IMR-90 (cell line): ENCODE results near the gene DNAH6. TPM values are rescaled to one million over a fixed set of nuclear protein-coding genes. Genes with fewer than 3 reads are reported as not detected.

Experiments
- ATAC-seq: fragments of 200-7000 bp; cut with Tn5 transposase; 2 replicates; pipeline ENCODE4 v1.9.1; 2020; ENCODE audit warnings: low read depth, mild to moderate bottlenecking, moderate library complexity
- BruUV-seq: library from RNA; stranded (reverse); fragments of 400-500 nt; replicated peaks from 2 replicates; lab custom pipeline; 2021; lab: Mats Ljungman, UMichigan
- CTCF ChIA-PET: fragments of 300-600 bp; formaldehyde crosslinking; extraction: SDS; loops from one replicate; lab custom pipeline; 2021; ENCODE audit warnings: antibody characterized with exemption; lab: Yijun Ruan, JAX
- POLR2A ChIA-PET: fragments of 300-600 bp; sonication (Branson Sonifier 250); formaldehyde crosslinking; loops from one replicate; lab custom pipeline; 2022; ENCODE audit warnings: antibody characterized with exemption; ENCODE audit not compliant: unreplicated experiment; lab: Charles Lee
- DNase-seq: peaks from one replicate; pipeline ENCODE4 v3.0.0; 2013
- H2AFZ ChIP-seq: replicated peaks from 2 replicates; pipeline ENCODE3; 2013; ENCODE audit warnings: low read length, mild to moderate bottlenecking; ENCODE audit not compliant: poor library complexity
- H2AK5ac ChIP-seq: 2 replicates; pipeline ENCODE4 v1.6.1; 2013; ENCODE audit warnings: low read depth, low read length, inconsistent platforms
- H2AK9ac ChIP-seq: replicated peaks from 2 replicates; pipeline ENCODE3; 2013; ENCODE audit warnings: mild to moderate bottlenecking, low read depth, low read length, moderate library complexity; ENCODE audit not compliant: poor library complexity
- H2BK120ac ChIP-seq: 2 replicates; pipeline ENCODE4 v1.6.1; 2013; ENCODE audit warnings: low read depth, low read length, inconsistent platforms
- H2BK15ac ChIP-seq: 3 replicates; pipeline ENCODE4 v1.6.1; 2013; ENCODE audit warnings: low read depth, low read length, inconsistent platforms
- H2BK20ac ChIP-seq: 2 replicates; pipeline ENCODE4 v1.6.1; 2013; ENCODE audit warnings: low read depth, mild to moderate bottlenecking, inconsistent platforms, low read length, moderate library complexity
- H2BK5ac ChIP-seq: 2 replicates; pipeline ENCODE4 v1.6.1; 2013; ENCODE audit warnings: mild to moderate bottlenecking, low read depth, low read length, inconsistent platforms; ENCODE audit not compliant: poor library complexity, severe bottlenecking
- H3K14ac ChIP-seq: replicated peaks from 2 replicates; pipeline ENCODE4 v1.6.1; 2013; ENCODE audit warnings: low read depth, low read length, inconsistent platforms
- H3K18ac ChIP-seq: 2 replicates; pipeline ENCODE4 v1.6.1; 2013; ENCODE audit warnings: low read depth, low read length, control low read depth
- H3K23ac ChIP-seq: 2 replicates; pipeline ENCODE4 v1.6.1; 2013; ENCODE audit warnings: low read depth, low read length, inconsistent platforms
- H3K27ac ChIP-seq: 2 replicates; pipeline ENCODE4 v1.5.1; 2013; ENCODE audit warnings: mild to moderate bottlenecking, control low read depth, low read length; ENCODE audit not compliant: insufficient read depth
- H3K27me3 ChIP-seq: 2 replicates; pipeline ENCODE4 v1.6.1; 2013; ENCODE audit warnings: low read length; ENCODE audit not compliant: control insufficient read depth, insufficient read depth
- H3K36me3 ChIP-seq: 2 replicates; pipeline ENCODE4 v1.6.1; 2013; ENCODE audit warnings: low read length, mixed read lengths; ENCODE audit not compliant: control insufficient read depth, insufficient read depth
- H3K4ac ChIP-seq: 2 replicates; pipeline ENCODE4 v1.6.1; 2013; ENCODE audit warnings: low read depth, low read length, inconsistent platforms
- H3K4me1 ChIP-seq: 2 replicates; pipeline ENCODE4 v1.6.1; 2013; ENCODE audit warnings: low read length, mixed read lengths; ENCODE audit not compliant: control insufficient read depth, insufficient read depth
- H3K4me2 ChIP-seq: 2 replicates; pipeline ENCODE4 v1.6.1; 2013; ENCODE audit warnings: low read depth, mild to moderate bottlenecking, control low read depth, low read length, moderate library complexity
- H3K4me3 ChIP-seq: 2 replicates; pipeline ENCODE4 v1.5.1; 2013; ENCODE audit warnings: low read depth, mild to moderate bottlenecking, control low read depth, low read length, moderate library complexity; ENCODE audit not compliant: insufficient read depth
- H3K56ac ChIP-seq: 2 replicates; pipeline ENCODE4 v1.6.1; 2013; ENCODE audit warnings: low read length, inconsistent platforms; ENCODE audit not compliant: insufficient read depth; ENCODE audit errors: extremely low read depth
- H3K79me1 ChIP-seq, 2 experiments: 2 replicates each; pipeline ENCODE4 v1.6.1; 2013; ENCODE audit warnings: low read length in 2 of 2, inconsistent platforms in 1 of 2, low read depth in 1 of 2
- H3K9ac ChIP-seq: 2 replicates; pipeline ENCODE4 v1.6.1; 2013; ENCODE audit warnings: low read depth, low read length, control low read depth
- H3K9me1 ChIP-seq: 2 replicates; pipeline ENCODE4 v1.6.1; 2013; ENCODE audit warnings: low read length, inconsistent platforms; ENCODE audit not compliant: insufficient read depth
- H3K9me3 ChIP-seq: 2 replicates; pipeline ENCODE4 v1.6.1; 2013; ENCODE audit warnings: low read length; ENCODE audit not compliant: control insufficient read depth, insufficient read depth
- H4K20me1 ChIP-seq: 2 replicates; pipeline ENCODE4 v1.6.1; 2013; ENCODE audit warnings: low read length, inconsistent platforms; ENCODE audit not compliant: insufficient read depth
- H4K5ac ChIP-seq: 2 replicates; pipeline ENCODE4 v1.6.1; 2013; ENCODE audit warnings: mild to moderate bottlenecking, low read depth, low read length, control low read depth
- H4K8ac ChIP-seq, 2 experiments: 2 replicates each; pipeline ENCODE4 v1.6.1; 2013; ENCODE audit warnings: low read depth in 2 of 2, low read length in 2 of 2, control low read depth in 1 of 2, inconsistent platforms in 1 of 2
- H4K91ac ChIP-seq: 2 replicates; pipeline ENCODE4 v1.6.1; 2013; ENCODE audit warnings: low read depth, low read length, inconsistent platforms; ENCODE audit not compliant: insufficient read depth
- BHLHE40 ChIP-seq: fragments of 150-350 bp; IDR thresholded peaks from 2 replicates; pipeline ENCODE4 v1.6.1; 2016; ENCODE audit warnings: mild to moderate bottlenecking, low read depth, low read length
- CEBPB ChIP-seq: IDR thresholded peaks from 2 replicates; pipeline ENCODE4 v1.6.1; 2012; ENCODE audit warnings: low read depth, low read length, improper control_type of control experiment
- CHD1 ChIP-seq: IDR thresholded peaks from 2 replicates; pipeline ENCODE4 v1.6.1; 2012; ENCODE audit warnings: low read depth, low read length, improper control_type of control experiment
- CTCF ChIP-seq: conservative IDR thresholded peaks from 2 replicates; pipeline ENCODE4 v1.5.1; 2012; ENCODE audit warnings: mild to moderate bottlenecking, low read depth, low read length, improper control_type of control experiment
- ELK1 ChIP-seq: fragments of 150-350 bp; IDR thresholded peaks from 2 replicates; pipeline ENCODE4 v1.6.1; 2016; ENCODE audit warnings: low read depth, mild to moderate bottlenecking, low read length, moderate library complexity, borderline replicate concordance
- FOS ChIP-seq: fragments of 150-350 bp; IDR thresholded peaks from 2 replicates; pipeline ENCODE4 v1.6.1; 2016; ENCODE audit warnings: low read depth, low read length
- MAFK ChIP-seq: IDR thresholded peaks from 2 replicates; pipeline ENCODE4 v1.6.1; 2012; ENCODE audit warnings: low read depth, low read length, improper control_type of control experiment
- MAZ ChIP-seq: IDR thresholded peaks from 2 replicates; pipeline ENCODE4 v1.6.1; 2012; ENCODE audit warnings: low read depth, mild to moderate bottlenecking, low read length, improper control_type of control experiment, moderate library complexity, borderline replicate concordance
- MXI1 ChIP-seq: IDR thresholded peaks from 2 replicates; pipeline ENCODE4 v1.6.1; 2012; ENCODE audit warnings: low read depth, mild to moderate bottlenecking, low read length, moderate library complexity, borderline replicate concordance
- NFE2L2 ChIP-seq: fragments of 150-350 bp; IDR thresholded peaks from 2 replicates; pipeline ENCODE4 v1.6.1; 2016; ENCODE audit warnings: low read depth, mild to moderate bottlenecking, low read length
- POLR2A ChIP-seq: IDR thresholded peaks from 2 replicates; pipeline ENCODE4 v1.6.1; 2012; ENCODE audit warnings: mild to moderate bottlenecking, low read depth, low read length
- RAD21 ChIP-seq: IDR thresholded peaks from 2 replicates; pipeline ENCODE4 v1.6.1; 2012; ENCODE audit warnings: low read length, improper control_type of control experiment
- RCOR1 ChIP-seq: IDR thresholded peaks from 2 replicates; pipeline ENCODE4 v1.6.1; 2012; ENCODE audit warnings: mild to moderate bottlenecking, low read length, improper control_type of control experiment; ENCODE audit not compliant: insufficient replicate concordance
- RFX5 ChIP-seq: IDR thresholded peaks from 2 replicates; pipeline ENCODE4 v1.8.0; 2012; ENCODE audit warnings: low read depth, mild to moderate bottlenecking, low read length, moderate library complexity
- SMC3 ChIP-seq: fragments of 150-350 bp; IDR thresholded peaks from 2 replicates; pipeline ENCODE4 v1.6.1; 2016; ENCODE audit warnings: low read depth, mild to moderate bottlenecking, antibody characterized with exemption, low read length, moderate library complexity
- USF2 ChIP-seq: fragments of 150-350 bp; IDR thresholded peaks from 2 replicates; pipeline ENCODE4 v1.6.1; 2017; ENCODE audit warnings: mild to moderate bottlenecking, antibody characterized with exemption, low read length, low read depth
- WGBS, 2 experiments: methylation state at CpG; one replicate each; pipeline versions ENCODE4 v1.1.5 to v1.1.7; 2013; ENCODE audit warnings: missing lambda C conversion rate in 2 of 2; ENCODE audit not compliant: insufficient read length in 1 of 2; ENCODE audit errors: extremely low coverage in 2 of 2; 5-methylcytosine and 5-hydroxymethylcytosine counted together
- dilution Hi-C: fragments of 300-500 bp; cut with HindIII; formaldehyde crosslinking; loops from one replicate; pipeline ENCODE4 v1.14.3; 2018; ENCODE audit warnings: low sequenced_read_pairs; ENCODE audit not compliant: unreplicated experiment
- in situ Hi-C: fragments of 300-500 bp; cut with MboI; formaldehyde crosslinking; loops from 3 replicates; pipeline ENCODE4 v1.14.3; 2019; ENCODE audit warnings: low sequenced_read_pairs, inconsistent platforms, mixed read lengths
- intact Hi-C: fragments of 100-400 bp; cut with micrococcal nuclease; formaldehyde crosslinking; loops from 2 replicates; pipeline ENCODE4 v1.10.0; 2022
- polyA plus RNA-seq, 3 experiments: library from polyadenylated mRNA; depleted of rRNA; stranded (reverse); fragments of >200 nt; gene quantifications; 2 replicates each; pipeline ENCODE4 v1.2.3, GENCODE V29; 2012; ENCODE audit warnings: low replicate concordance in 1 of 3
- total RNA-seq: library from RNA; depleted of rRNA; stranded (reverse); fragments of >200 nt; gene quantifications from 2 replicates; pipeline ENCODE4 v1.2.3, GENCODE V29; 2012

DNAH6 gene
- total and polyA plus RNA-seq, 2 of the 4 experiments (the other 2 are of a cell fraction): under 0.01 to 0.07 TPM

DNA sequence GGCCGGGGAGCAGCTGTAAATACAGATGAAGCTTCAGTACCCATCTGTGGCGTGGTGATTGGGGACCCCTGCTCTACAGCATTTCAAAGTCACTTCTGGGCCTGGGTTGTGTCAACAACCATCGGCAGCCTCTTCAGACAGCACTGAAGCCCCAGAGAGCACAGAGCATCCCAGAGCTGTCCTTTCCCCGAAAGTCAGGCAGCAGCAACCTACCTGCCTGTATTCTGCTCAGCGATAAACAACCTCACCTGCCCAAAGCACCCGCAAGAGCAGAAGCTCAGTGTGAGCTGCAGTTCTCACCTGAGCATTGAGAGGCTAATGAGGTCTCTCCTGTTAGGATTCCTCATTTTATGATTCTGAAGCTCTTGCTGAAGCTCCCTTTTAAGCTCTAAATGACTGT lies 345.2 kb downstream of the DNAH6 start:
- Histone ChIP-seq H3K14ac (no peak overlapping the region), H3K4me3 (no peak overlapping the region), H3K56ac (no peak overlapping the region), H2AK5ac (no peak overlapping the region), H3K9me3 (no peaks in the 10 kb centered on the region), H4K8ac (no peak overlapping the region), H3K4ac (no peak overlapping the region), H3K4me1 (peaks cover 2% of the 10 kb centered on the region), H3K27ac (no peak overlapping the region), H2BK20ac (no peak overlapping the region), H3K18ac (no peak overlapping the region), H3K9ac (no peak overlapping the region), H3K79me1 (peaks cover 27 to 30% of the 10 kb centered on the region in 2 experiments), H2BK5ac (no peak overlapping the region), H2BK120ac (no peak overlapping the region), H2AFZ (no peak overlapping the region), H3K9me1 (no peaks in the 10 kb centered on the region), H2BK15ac (no peak overlapping the region), H3K36me3 (no peaks in the 10 kb centered on the region), H4K91ac (no peak overlapping the region), H3K4me2 (no peak overlapping the region), H3K27me3 (no peaks in the 10 kb centered on the region), H4K20me1 (no peaks in the 10 kb centered on the region; the same call in 1 of the 2 replicates), H2AK9ac (no peak overlapping the region), H3K23ac (no peak overlapping the region), H4K5ac (no peak overlapping the region)
- dilution Hi-C loops (no loop called here), intact Hi-C loops (no loop called here), in situ Hi-C loops (loop anchor here (25.0 kb wide), 1 partner anchor 824 kb away; no protein-coding TSS in a partner anchor)
- WGBS, 2 experiments: 76% methylated on average over 2 of the region's 6 CpGs; no CpG with 5 or more reads in 1 of the 2 experiments
- ATAC-seq (no peak), DNase-seq (no peak)
- TF ChIP-seq POLR2A: no peak
- no peak for TF ChIP-seq NFE2L2
- no peak for TF ChIP-seq ELK1
- no peak for TF ChIP-seq USF2
- TF ChIP-seq BHLHE40: no peak
- TF ChIP-seq MAZ: no peak
- no peak for TF ChIP-seq RAD21
- TF ChIP-seq CEBPB: no peak
- no peak for TF ChIP-seq MAFK
- TF ChIP-seq SMC3: no peak
- TF ChIP-seq MXI1: no peak
- no peak for TF ChIP-seq RCOR1
- no peak for TF ChIP-seq RFX5
- TF ChIP-seq CTCF: no peak
- no peak for TF ChIP-seq FOS
- TF ChIP-seq CHD1: no peak
- ChIA-PET CTCF (interaction anchor here (0.8 to 1.0 kb wide), 2 partner anchors 20 to 120 kb away, joined by 3 read pairs; no protein-coding TSS in a partner anchor), POLR2A (no interaction called here)
- BruUV-seq: no TSS peak
